Prostate gland (tissue), 2 donors: ENCODE data around the gene RAB20.

Experiments
- CTCF ChIP-seq, 4 experiments: fragments of 200-600 bp in 2 of 4; fragments of 450-650 bp in 2 of 4; sonication (generic) in 2 of 4; IDR thresholded peaks; 1 replicate in 3 of 4; 2 replicates in 1 of 4; pipeline ENCODE4 v1.5.1; 2016 to 2019; ENCODE audit warnings: antibody characterized with exemption in 4 of 4, mild to moderate bottlenecking in 2 of 4, moderate library complexity in 2 of 4
- POLR2A ChIP-seq: fragments of 450-650 bp; IDR thresholded peaks from one replicate; pipeline ENCODE4 v1.6.1; 2016; ENCODE audit warnings: antibody characterized with exemption, mild to moderate bottlenecking
- POLR2AphosphoS5 ChIP-seq: sonication (generic); formaldehyde crosslinking; IDR thresholded peaks from one replicate; pipeline ENCODE4 v1.6.1; 2017; ENCODE audit warnings: antibody characterized with exemption

GRCh38 chr13:110520431-110521295 is 40.9 kb downstream of the RAB20 start:
- TF ChIP-seq POLR2A (no peak), CTCF (IDR thresholded peaks at IDR 0.05) (no peak), POLR2AphosphoS5 (peak; percentile 39)
